ENCODE measurements around the gene WASHC4. TPM values are rescaled to one million over a fixed set of nuclear protein-coding genes. Genes with fewer than 3 reads are reported as not detected.

Gene WASHC4
- total RNA-seq: 46.9 and 73.3 TPM in 2 replicates

GRCh38 chr12:105107494-105108371 lies at the start of gene WASHC4:
Gene WASHC4, plus strand, starts transcription at chr12:105107731. Its CDS starts 70 bp downstream, at chr12:105107801.

GRCh38 chr12:105084251-105085250 lies 23.0 kb upstream of the WASHC4 start, which contains the start of gene ALDH1L2:
Gene ALDH1L2, minus strand, starts transcription at chr12:105084458. Its CDS starts 22 bp downstream, at chr12:105084436.

Other genes with a start within 250 kb of the WASHC4 start
- 16.7 and 33.1 TPM in 2 replicates for gene SLC41A2, start 149.4 kb upstream of the WASHC4 start, total RNA-seq
- gene NOPCHAP1, start 121.4 kb upstream of the WASHC4 start, total RNA-seq: 8.2 and 21.5 TPM in 2 replicates
- 21.1 and 29.5 TPM in 2 replicates for gene ALDH1L2, start 23.3 kb upstream of the WASHC4 start, total RNA-seq
- gene APPL2, start 128.4 kb downstream of the WASHC4 start, total RNA-seq: 39.6 and 52.7 TPM in 2 replicates
- 41.6 and 63.8 TPM in 2 replicates for gene C12orf75, start 223.0 kb downstream of the WASHC4 start, total RNA-seq

Data from bronchial smooth muscle cell (primary cell).